GM21723 (cell line): ENCODE results near the gene SPATS2.
A peak's percentile ranks its signal among the peaks of the same experiment; 100 is the strongest.
"Not testable (repeated sequence)": the region's sequence is repeated elsewhere in the genome, so short reads cannot be mapped to it uniquely, and the experiment has no call there.

Experiments used
- ATAC-seq: cut with Tn5 transposase; IDR thresholded peaks from one replicate; pipeline ENCODE4 v1.9.1; 2021; ENCODE audit warnings: mild to moderate bottlenecking, moderate library complexity; ENCODE audit not compliant: unreplicated experiment

SPATS2 gene

DNA sequence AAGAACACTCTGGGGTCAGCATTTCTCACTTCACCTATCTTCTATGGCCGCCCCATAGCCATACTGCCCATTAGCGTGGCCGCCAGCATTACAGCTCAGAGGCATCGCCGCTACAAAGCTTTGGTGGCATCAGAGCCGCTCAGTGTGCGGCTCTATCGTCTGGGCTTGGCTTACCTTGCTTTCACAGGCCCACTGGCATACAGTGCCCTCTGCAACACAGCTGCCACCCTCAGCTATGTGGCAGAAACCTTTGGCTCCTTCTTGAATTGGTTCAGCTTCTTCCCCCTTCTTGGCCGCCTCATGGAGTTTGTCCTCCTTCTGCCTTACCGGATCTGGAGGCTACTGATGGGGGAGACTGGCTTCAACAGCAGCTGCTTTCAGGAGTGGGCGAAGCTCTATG is 18.0 kb upstream of the SPATS2 start:
- ATAC-seq: no peak

DNA sequence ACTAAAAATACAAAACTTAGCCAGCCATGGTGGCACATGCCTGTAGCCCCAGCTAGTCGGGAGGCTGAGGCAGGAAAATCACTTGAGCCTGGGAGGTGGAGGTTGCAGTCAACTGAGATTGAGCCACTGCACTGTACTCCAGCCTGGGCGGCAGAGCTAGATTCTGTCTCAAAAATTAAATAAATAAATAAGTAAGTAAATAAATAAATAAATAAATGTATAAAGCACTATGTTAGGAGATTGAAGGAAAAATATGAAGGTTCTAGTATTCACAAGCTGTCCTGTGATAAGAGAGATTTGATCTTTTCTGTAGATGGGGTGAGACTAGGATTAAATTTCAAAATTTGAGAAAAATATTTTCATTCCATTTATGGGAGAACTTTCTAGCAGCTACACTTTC is 14.9 kb upstream of the SPATS2 start:
- no peak for ATAC-seq

DNA sequence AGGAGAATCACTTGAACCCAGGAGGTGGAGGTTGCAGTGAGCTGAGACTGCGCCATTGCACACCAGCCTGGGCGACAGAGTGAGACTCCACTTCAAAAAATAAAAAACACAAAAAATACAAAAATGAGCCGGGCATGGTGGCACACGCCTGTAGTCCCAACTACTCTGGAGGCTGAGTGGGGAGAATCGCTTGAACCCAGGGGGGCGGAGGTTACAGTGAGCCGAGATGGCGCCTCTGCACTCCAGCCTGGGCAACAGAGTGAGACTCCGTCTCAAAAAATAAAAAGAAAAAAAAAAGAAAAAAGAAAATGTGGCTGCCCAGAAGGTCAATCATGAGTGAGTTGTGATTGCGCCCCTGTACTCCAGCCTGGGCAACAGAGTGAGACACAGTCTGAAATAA is 11.3 kb upstream of the SPATS2 start:
- ATAC-seq: no peak

DNA sequence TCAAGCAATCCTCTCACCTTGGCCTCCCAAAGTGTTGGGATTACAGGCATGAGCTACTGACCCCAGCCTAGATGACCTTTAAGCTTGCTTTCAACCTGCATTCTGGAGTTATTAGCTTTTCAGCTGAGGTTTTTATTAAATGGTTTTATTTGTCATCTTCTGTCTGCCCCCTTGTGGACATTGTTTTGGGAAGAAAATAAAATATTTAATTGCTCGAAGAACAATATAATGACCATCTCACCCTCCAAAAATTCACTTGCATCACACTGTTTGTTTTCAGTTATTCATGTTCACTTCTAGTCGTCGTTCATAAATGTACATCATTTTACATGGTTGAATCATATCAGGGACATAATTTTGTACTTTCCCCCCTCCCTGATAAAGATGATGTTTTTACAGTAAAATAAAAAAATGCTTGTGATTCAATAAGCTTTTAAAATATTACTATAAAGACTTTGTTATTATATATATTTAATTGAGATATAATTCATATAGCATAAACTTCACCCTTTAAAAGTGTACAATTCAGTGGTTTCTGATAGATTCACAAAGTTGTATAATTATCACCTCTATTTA is 10.1 kb upstream of the SPATS2 start:
- no peak for ATAC-seq

DNA sequence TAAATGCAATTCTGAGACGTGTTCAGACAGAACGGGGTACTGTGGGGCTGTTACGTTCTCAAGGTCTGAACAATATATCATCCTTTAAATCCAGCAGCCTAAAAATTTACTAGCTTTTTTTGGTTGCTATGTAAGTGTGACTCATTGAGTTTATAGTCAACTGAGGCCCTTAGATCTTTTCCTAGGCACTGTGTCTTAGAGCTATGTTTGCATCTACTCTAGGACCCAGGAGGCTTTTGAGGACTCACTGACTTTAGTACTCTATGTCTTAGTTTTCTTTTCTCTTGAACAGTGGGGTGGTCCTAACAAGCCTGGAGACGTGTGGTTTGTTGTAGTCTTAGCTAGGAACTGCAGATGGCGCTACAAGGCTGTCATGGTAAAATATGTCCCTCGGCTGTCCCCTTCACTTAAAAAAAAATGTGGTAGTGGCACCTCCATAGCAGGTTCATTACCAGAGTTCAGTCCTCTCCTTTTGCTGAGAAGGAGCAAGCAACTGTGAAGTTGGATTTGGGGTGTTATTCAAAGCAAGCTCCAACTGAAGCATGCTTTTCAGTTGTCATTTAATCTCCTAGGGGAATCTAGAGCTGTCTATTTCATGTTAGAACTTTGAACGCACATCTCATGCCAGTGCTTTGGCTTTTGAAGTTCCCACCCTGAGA is 8.7 kb upstream of the SPATS2 start:
- ATAC-seq: peak; percentile 72

DNA sequence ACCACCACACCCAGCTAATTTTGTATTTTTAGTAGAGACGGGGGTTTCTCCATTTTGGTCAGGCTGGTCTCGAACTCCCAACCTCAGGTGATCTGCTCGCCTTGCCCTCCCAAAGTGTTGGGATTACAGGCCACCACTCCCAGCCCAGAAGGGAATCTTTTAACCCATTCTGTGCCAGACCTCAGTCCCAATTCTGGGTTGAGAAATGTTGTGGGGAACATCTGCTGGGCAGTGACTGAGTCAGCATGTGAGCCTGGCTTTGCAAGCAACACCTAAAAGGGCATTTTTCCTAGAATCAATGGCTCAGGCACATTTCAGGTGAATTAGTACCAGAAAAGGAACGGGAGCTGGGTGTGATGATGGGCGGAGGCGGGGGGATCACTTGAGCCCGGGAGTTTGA is 7.6 kb upstream of the SPATS2 start:
- no peak for ATAC-seq

DNA sequence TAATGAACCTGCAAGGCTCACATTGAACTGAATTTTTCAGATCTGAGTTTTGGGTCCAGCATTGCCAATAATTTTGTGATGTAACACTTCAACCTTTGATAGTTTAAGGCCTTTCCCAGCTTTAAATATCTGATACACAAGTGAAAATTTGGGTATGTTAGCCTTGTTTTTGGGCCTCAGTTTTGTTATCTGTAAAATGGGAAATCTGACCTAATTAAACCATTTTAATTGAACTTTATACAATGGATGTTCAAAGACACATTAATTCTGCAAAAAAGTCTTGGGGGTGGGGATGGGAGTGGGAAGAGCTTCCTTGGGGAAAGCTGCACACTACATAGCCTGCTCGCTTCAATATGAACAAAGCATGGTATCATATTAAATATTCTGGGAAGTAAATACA is 5.2 kb upstream of the SPATS2 start:
- ATAC-seq: no peak

DNA sequence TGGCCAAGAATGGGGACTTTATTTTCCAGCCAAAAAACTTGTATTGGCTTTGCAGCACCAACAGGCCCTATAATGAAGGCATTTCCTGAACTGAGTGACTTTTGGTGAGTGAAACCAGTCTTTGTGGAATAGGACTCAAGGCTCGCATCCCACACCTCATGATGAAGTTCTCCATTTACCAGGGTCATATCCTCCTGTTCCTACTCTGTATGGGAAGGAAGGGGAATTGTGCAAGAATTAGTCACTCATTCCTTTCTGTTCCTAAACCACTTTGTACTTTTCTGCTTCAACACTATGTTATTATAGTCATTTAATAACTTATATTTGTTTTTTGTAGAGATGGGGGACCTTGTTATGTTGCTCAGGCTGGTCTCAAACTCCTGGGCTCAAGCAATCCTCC is 2.3 kb upstream of the SPATS2 start:
- no peak for ATAC-seq

DNA sequence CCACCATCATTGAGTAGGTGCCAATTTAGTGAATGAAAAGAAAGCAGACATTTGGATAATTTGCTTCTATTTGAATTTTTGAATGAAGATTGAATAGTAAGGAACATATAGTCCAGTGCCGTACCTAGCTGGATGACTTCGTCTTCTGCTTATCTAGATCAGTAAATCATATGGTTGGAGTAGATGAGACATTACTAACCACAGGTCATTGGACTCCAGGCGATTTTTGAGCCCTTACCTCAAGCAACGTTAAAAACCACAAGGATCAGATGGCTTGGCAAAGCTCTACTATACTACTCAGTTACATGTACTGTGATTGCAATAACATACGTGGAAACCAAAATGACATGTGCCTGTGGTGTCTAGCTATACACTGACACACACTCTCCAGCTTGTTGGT is 1.7 kb upstream of the SPATS2 start:
- no peak for ATAC-seq

DNA sequence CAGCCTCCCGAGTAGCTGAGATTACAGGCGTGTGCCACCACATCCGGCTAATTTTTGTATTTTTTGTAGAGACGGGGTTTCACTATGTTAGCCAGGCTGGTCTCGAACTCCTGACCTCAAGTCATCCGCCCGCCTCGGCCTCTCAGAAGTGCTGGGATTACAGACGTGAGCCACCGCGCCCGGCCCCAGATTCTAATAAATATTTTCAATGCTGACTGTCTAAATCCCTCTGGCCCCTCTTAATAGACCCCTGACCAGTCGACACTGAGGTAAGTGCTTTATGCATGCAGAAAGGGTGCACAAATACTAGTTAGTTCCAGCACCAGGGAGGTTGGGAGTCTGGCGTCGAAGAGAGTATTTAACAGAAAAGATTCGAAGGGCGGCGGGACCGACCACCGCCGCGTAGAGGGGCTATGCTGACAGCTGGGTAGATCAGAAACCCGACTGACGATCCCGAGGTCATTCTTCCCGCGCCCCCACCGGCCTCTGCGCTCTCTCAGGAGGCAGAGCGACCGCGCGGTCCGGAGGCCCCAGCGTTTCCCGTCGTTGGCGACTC is 1.1 kb upstream of the SPATS2 start:
- peak; percentile 16 for ATAC-seq

DNA sequence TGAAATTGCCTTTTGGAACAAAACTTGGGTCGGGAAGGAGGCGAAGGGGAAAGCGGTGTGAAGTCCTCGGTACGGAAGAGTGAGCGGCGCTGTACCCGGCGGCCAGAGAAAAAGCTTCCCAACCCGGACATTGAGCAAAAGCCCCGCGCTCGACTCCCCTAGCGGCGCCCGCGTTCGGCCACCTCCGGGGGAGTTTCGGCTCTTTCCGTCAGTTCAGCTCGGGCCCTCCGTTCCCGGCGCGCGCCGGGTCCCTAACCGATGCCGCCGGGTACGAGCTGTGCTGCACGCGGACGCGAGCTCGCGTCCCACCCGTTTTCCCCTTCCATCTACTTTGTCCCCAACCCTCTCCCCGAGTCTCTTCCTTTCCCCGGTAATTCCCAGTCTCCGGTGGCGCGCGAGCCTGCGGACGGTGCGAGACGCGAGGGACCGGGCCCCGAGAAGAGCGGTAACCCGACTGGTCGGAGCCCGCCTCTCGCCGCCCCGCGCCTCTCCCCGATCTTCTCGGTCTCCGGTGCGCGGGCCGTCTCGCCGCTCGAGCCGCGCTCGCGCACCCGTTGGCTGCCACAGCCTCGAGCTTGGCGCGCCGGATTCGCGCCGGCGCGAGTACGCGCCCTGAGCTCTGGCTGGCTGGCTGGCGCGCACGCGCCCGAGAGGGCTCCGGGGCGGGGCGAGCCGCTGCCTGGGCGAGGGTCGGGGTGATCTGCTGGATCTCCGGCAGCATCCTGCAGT is 446 bp upstream of the SPATS2 start:
- peak; percentile 67 for ATAC-seq

DNA sequence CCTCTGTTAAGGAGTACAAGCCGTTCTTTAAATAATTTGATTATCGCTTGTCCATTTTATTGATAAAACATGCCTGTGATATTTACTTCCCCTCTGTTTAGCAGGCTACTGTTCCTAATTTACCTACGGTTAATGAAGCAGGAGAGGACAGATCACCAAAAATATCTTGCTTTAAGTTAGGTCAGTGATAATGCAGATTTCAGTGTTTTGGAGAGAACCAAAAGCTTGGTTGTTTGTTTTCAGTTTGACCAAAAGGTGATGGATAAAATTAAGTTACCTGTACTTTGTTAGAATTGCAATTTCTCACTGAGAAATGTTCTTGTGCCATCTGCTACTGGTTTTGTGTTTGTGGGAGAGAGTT is 958 bp downstream of the SPATS2 start:
- ATAC-seq: no peak

DNA sequence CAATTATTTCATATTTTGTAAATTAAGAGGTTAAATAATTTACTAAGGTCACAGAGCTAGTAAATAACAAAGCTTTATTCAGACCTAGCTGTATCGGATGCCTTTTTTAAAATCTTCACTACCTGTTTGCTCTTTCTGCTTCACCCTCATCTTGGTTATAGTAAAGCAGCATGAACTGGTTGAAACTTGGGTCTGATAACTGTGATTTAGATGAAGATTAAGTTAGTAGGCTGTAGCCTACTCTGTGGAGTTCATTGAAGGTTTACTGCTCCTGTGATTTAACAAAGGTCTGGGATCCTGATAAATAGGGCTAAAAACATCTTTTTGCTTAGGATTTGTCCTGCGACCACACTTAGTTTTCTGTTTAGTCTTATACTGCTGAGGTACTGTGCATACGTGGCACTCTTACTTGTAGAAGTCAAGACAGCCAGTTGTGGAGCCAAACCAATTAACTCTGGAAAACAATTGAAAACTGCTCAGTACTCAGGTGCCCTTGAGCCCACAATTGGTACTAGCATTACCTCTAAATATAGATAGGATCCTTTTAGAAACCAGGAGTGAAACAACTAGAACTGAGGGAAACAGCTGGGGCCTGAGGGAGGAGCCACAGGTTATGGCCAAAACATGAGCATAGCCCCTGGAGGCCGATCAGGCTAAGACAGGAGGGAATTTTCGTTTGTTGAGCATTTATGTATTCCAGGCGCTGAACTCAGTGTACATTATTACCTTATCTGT is 2.3 kb downstream of the SPATS2 start:
- peak; percentile 51 for ATAC-seq

DNA sequence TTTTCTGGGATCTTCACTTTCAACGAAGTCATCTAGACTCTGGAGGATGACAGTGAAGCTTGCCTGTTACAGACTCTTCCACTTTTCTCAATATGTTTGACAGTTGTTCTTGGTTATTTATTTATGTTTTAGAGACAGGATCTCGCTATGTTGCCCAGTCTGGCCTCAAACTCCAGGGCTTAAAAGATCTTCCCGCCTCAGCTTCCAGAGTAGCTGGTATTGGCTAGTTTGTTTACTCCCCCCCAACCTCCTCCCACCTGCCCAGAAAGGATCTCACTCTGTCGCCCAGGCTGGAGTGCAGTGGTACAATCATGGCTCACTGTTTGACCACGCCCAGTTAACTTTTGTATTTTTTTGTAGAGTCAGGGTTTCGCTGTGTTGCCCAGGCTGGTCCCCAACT is 3.3 kb downstream of the SPATS2 start:
- no peak for ATAC-seq

DNA sequence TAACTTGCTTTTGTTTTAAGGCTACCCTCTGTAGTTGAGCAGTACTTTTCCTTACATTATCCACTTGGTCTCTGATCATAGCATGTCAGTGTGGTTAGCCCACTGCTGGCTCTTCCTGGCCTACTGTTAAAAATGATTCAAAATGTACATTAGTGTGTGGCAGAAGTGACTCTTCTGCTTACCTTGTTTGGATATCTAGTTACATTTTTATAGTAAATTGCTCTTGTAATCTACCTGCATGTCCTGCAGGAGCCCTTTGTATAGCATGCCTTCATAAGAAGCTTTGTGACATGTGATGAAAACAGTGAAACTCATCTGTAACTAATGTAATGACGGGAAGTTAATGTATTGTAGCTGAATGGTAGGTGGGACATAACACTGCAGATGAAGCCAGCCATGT is 8.1 kb downstream of the SPATS2 start:
- no peak for ATAC-seq

DNA sequence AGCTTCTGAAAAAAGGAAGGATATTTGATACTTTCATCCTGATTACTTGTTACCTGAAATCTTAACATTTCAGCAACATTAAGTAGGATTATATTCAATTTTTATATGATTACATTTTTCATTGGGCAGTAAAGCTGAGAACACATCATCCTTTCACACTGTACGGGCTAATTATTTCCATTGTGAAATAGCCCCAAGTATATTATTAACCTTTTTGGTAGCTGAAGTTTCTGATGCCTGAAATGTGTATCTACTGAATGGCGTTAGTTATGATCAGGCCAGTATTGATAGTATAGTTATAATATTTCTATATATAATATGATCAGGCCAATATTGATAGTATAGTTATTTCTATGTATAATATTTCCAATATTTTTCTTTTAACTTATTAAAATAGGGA is 10.1 kb downstream of the SPATS2 start:
- ATAC-seq: no peak

DNA sequence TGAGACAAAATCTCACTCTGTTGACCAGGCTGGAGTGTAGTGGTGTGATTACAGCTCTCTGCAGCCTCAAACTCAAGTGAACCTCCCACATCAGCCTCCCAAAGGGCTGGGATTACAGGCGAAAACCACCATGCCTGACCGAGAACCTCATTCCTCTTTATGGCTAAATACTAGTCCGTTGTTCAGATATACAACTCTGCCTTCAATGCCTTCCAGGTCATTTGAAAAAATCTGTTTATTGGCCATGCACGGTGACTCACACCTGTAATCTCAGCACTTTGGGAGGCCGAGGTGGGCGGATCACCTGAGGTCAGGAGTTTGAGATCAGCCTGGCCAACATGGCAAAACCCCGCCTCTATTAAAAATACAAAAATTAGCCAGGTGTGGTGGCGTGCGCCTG is 12.9 kb downstream of the SPATS2 start:
- not testable (repeated sequence) for ATAC-seq

DNA sequence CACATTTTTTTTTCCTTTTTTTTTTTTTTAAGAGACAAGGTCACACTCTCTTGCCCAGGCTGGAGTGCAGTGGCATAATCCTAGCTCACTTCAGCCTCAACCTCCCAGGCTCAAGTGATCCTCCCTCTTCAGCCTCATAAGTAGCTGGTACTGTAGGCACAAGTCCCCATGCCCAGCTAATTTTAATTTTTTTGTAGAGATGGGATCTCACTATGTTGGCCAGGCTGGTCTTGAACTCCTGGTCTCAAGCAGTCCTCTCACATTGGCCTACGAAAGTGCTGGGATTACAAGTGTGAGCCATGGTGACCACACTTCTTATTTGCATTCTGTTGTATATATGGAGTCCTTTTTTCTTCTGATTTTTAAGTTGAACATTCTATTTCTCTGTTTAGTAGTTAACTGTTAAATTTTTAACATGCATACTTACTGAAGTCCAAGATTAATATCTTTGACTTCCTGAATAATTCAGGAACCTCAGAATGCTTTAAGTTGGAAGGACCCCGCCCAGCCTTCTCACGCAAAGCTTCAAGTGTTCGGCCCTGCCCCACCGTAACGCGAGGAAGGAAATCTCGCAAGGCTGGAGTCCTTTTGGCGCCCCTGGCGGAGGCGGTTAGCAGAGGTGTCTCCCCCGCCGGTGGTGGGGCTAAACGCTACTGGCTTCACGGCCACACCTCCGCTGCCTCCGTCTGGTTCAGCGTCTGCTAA is 21.6 kb downstream of the SPATS2 start:
- no peak for ATAC-seq

DNA sequence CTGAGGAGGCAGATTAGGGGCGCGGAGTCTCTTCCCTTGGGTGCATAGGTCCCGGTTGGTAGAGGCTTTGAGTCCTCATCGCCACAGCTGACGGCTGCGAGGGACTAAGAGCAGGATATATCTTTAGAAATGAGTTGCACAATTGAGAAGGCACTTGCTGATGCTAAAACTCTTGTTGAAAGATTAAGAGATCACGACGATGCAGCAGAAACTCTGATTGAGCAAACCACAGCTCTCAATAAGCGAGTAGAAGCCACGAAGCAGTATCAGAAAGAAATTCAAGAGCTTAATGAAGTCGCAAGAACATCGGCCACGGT is 22.1 kb downstream of the SPATS2 start:
- ATAC-seq: no peak

DNA sequence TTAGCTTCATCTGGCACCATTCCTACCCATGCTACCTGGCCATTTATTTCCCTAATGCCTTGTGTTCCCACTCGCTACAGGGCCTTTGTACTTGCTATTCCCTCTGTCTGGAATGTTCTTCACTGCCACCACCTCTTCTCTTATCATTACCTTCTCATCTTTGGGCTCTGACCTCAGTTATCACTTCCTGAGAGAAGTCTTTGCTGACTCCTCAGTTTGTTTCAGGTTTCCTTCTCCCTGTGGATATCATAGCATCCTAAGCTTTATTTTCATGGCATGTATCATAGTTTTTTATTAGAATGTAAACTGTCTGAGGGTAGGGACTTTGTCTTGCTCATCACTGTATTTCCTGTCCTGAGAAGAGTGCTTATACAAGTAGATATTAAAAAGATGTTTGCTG is 29.7 kb downstream of the SPATS2 start:
- no peak for ATAC-seq

DNA sequence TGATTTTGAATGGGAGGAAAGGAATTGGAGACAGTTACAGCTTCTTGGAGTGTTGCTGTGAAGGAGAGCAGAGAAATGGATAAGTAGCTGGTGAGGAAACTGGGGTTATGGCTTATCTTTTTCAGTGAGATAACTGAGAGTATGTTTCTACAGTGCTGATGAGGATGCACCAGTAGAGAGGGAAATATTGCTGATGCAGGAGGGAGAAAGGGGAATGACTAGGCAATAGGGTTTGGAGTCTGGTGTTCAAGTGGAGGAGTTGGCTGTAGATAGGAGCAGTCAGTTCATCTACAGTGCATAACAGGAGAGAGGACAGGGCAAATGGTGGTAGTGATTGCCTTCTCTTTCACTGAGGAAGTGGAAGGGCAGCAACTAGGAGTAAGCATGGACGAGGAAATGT is 33.0 kb downstream of the SPATS2 start:
- no peak for ATAC-seq
